WERI-Rb-1 (cell line): ENCODE data around the gene FBXL16.

Source experiments
- DNase-seq: peaks from one replicate; pipeline ENCODE4 v3.0.0-alpha.2; 2020
- H3K27ac ChIP-seq: fragments of 250-450 bp; sonication (Bioruptor Pico); 2 replicates; pipeline ENCODE4 v1.5.1; 2020; ENCODE audit warnings: mild to moderate bottlenecking, moderate library complexity
- H3K27me3 ChIP-seq: fragments of 250-450 bp; sonication (Bioruptor Pico); 2 replicates; pipeline ENCODE4 v1.5.1; 2021; ENCODE audit warnings: mild to moderate bottlenecking, low read depth, moderate library complexity; ENCODE audit not compliant: insufficient read depth, severe bottlenecking
- H3K36me3 ChIP-seq: fragments of 250-450 bp; sonication (Bioruptor Pico); 2 replicates; pipeline ENCODE4 v1.5.1; 2020; ENCODE audit warnings: mild to moderate bottlenecking, moderate library complexity
- H3K4me3 ChIP-seq: 2 replicates; pipeline ENCODE4 v1.5.1; 2011; ENCODE audit warnings: low read depth, mild to moderate bottlenecking, control low read depth, low read length
- H3K9me3 ChIP-seq: fragments of 250-450 bp; sonication (Bioruptor Pico); 2 replicates; pipeline ENCODE4 v1.5.1; 2021; ENCODE audit warnings: mild to moderate bottlenecking, moderate library complexity; ENCODE audit not compliant: severe bottlenecking
- TF ChIP-seq, protein P1 (sequence below): IDR thresholded peaks from 2 replicates; pipeline ENCODE4 v1.5.1; 2011; ENCODE audit warnings: low read depth, mild to moderate bottlenecking, control low read depth, inconsistent platforms, low read length

The FBXL16 gene

DNA sequence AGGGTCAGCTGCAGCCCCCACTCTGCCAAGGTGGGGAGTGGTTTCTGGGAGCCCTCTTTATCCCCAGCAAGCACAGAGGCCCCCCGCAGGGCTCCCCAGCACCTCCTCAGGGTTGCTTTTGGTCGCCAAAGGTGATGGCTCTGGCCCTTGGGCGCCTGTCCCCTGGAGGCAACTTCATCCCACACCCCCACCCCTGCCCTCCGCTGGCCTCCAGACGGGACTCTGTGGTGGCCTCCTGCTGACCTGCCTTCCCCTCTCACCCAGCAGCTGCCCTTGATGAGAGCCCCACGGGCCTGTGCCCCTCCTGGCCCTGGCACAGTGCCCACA is 45.5 kb downstream of the FBXL16 start:
- H3K27me3 ChIP-seq, result no peaks in the 10 kb centered on the region
- peak overlapping the region; percentile 60 for H3K27ac ChIP-seq
- H3K9me3 ChIP-seq, result no peaks in the 10 kb centered on the region
- H3K4me3 ChIP-seq, result no peak overlapping the region
- no peak for DNase-seq
- TF ChIP-seq, protein P1, sequence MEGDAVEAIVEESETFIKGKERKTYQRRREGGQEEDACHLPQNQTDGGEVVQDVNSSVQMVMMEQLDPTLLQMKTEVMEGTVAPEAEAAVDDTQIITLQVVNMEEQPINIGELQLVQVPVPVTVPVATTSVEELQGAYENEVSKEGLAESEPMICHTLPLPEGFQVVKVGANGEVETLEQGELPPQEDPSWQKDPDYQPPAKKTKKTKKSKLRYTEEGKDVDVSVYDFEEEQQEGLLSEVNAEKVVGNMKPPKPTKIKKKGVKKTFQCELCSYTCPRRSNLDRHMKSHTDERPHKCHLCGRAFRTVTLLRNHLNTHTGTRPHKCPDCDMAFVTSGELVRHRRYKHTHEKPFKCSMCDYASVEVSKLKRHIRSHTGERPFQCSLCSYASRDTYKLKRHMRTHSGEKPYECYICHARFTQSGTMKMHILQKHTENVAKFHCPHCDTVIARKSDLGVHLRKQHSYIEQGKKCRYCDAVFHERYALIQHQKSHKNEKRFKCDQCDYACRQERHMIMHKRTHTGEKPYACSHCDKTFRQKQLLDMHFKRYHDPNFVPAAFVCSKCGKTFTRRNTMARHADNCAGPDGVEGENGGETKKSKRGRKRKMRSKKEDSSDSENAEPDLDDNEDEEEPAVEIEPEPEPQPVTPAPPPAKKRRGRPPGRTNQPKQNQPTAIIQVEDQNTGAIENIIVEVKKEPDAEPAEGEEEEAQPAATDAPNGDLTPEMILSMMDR, result no peak
- peaks cover 75% of the 10 kb centered on the region for H3K36me3 ChIP-seq

DNA sequence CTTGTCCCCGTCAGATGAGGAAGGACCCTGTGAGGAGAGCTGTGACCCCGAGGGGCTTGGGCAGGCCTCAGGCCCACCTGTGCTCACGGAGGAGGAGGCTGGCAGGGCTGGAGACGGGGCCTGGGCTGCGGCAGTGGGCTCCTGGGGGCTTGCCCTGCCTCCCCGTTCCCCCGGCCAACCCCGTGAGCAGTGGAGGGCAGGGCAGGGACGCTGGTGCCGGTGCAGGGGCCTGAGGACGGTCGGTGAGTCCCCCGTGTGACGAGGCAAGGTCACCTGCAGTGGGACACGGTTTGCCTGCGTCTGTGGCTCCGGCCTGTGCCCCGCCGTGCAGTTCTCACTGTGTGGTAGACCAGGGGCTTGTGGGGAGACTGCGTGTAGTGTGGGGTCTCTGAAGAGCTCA is 46.0 kb downstream of the FBXL16 start:
- DNase-seq, result no peak
- no peaks in the 10 kb centered on the region for H3K9me3 ChIP-seq
- no peak overlapping the region for H3K27ac ChIP-seq
- no peak overlapping the region for H3K4me3 ChIP-seq
- peaks cover 80% of the 10 kb centered on the region for H3K36me3 ChIP-seq
- TF ChIP-seq, protein P1, result no peak
- no peaks in the 10 kb centered on the region for H3K27me3 ChIP-seq

DNA sequence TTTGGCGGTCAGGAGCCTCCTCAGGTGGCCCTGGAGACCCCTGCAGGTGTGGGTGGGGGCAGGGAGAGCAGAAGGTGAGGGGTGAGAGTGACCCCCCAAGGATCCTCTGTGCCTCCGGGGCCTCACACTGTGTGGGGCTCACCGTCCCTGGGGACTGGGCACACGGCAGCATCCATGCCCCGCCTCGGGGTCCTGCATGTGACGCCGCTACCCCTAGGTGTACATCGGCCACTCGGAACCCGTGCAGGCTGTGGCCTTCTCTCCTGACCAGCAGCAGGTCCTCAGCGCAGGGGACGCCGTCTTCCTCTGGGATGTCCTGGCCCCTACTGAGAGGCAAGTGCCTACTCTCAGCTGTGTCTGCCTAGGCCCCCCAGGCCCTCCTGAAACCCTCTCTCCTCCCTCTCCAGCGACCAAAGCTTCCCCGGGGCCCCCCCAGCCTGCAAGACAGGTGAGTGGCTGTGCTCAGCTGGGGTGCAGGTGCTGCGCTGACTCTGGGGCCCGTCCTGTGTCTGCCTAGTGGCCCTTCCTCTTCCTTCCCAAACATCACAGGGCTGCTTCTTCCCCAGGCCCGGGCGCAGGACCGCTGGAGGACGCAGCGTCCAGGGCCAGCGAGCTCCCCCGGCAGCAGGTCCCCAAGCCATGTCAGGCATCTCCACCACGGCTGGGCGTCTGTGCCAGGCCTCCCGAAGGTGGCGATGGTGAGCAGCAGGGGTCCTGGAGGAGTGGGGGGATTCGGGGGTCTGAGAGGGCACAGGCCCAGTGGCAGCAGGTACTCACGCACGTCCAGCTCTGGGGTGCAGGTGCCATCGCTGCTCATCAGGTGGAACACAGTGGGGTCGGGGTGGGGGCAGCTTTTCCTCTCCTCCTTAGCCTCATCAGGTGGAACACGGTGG is 46.7 kb downstream of the FBXL16 start:
- no peak overlapping the region for H3K27ac ChIP-seq
- no peaks in the 10 kb centered on the region for H3K27me3 ChIP-seq
- no peak overlapping the region for H3K4me3 ChIP-seq
- H3K9me3 ChIP-seq, result no peaks in the 10 kb centered on the region
- peaks cover 78% of the 10 kb centered on the region for H3K36me3 ChIP-seq
- TF ChIP-seq, protein P1, result peak; percentile 23; the same call in 1 of the 2 replicates
- DNase-seq, result no peak

DNA sequence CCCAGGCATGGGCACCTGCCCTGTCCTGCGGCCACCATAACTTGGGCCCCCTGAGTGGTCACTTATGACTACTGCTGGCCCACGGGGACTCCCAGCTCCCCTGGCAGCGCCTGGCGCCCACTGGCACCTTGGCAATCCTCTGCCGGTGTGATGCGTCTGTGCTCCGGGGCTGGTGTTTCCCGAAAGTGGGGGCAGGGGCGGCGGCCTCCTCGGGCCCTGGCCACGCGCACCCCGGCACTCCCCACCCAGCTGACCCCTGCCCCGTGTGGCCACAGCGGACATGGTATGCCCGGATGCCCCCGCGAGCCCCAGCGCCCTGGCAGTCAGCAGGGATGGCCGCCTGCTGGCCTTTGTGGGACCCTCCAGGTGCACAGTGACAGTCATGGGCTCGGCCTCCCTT is 48.1 kb downstream of the FBXL16 start:
- H3K4me3 ChIP-seq, result no peak overlapping the region
- H3K36me3 ChIP-seq, result peaks cover 84% of the 10 kb centered on the region
- DNase-seq, result no peak
- TF ChIP-seq, protein P1, result no peak
- H3K27ac ChIP-seq, result no peak overlapping the region
- no peaks in the 10 kb centered on the region for H3K27me3 ChIP-seq
- no peaks in the 10 kb centered on the region for H3K9me3 ChIP-seq

DNA sequence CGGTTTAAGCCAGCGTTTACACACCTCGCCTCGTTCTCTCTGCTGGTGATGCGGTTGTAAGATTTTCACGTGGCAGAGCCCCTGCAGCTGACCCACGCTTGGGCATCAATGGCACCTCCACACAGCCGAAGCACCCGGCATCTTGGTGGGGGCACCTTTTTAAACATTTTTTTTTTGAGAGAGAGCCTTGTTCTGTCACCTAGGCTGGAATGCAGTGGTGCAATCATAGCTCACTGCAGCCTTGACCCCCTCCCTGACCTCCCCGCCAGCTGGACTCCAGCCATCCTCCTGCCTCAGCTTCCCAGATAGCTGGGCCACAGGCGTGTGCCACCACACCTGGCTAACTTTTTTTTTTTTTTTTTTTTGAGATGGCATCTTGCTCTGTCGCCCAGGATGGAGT is 51.6 kb downstream of the FBXL16 start:
- TF ChIP-seq, protein P1, result no peak
- no peak overlapping the region for H3K4me3 ChIP-seq
- H3K27ac ChIP-seq, result no peak overlapping the region
- H3K9me3 ChIP-seq, result no peaks in the 10 kb centered on the region
- H3K27me3 ChIP-seq, result no peaks in the 10 kb centered on the region
- H3K36me3 ChIP-seq, result peaks cover 77% of the 10 kb centered on the region
- DNase-seq, result no peak
